ENCODE data around the gene LIPJ.

LIPJ gene

GRCh38 chr10:88608780-88609179 is 22.2 kb downstream of the LIPJ start:
- no peak overlapping the region for H3K4me3 ChIP-seq (ENCODE audit: low read depth, low read length)
- DNase-seq (ENCODE audit: low read depth, low spot score) = no peak
- ChIA-PET CTCF (no interaction called here), POLR2A (no interaction called here)
- TF ChIP-seq CTCF (IDR thresholded peaks at IDR 0.05; ENCODE audit: insufficient read depth, low read length, missing control alignments) = no peak

GRCh38 chr10:88616250-88616977 is 29.9 kb downstream of the LIPJ start:
- ChIA-PET CTCF (interaction anchor here (0.6 to 1.5 kb wide), 3 partner anchors 33 to 219 kb away, joined by 4 to 6 read pairs (median 4); partner anchors contain the start of gene RNLS), POLR2A (no interaction called here)
- no peak overlapping the region for H3K4me3 ChIP-seq (ENCODE audit: low read depth, low read length)
- DNase-seq (ENCODE audit: low read depth, low spot score) = no peak
- no peak for TF ChIP-seq CTCF (IDR thresholded peaks at IDR 0.05; ENCODE audit: insufficient read depth, low read length, missing control alignments)

- H3K4me3 ChIP-seq (ENCODE audit: low read depth, low read length) = no peak overlapping the region
- TF ChIP-seq CTCF (IDR thresholded peaks at IDR 0.05; ENCODE audit: insufficient read depth, low read length, missing control alignments) = no peak
- POLR2A ChIA-PET = no interaction called here
- DNase-seq (ENCODE audit: low read depth, low spot score) = no peak
- CTCF ChIA-PET = interaction anchor here (1.0 to 1.6 kb wide), 3 partner anchors 35 to 190 kb away, joined by 3 to 6 read pairs (median 3); partner anchors contain the start of gene RNLS
Measured at GRCh38 chr10:88617772-88618300, 31.3 kb downstream of the LIPJ start.

- ChIA-PET CTCF (interaction anchor here (1.0 to 1.6 kb wide), 2 partner anchors 43 to 189 kb away, joined by 3 read pairs; no protein-coding TSS in a partner anchor), POLR2A (no interaction called here)
- no peak overlapping the region for H3K4me3 ChIP-seq (ENCODE audit: low read depth, low read length)
- no peak for DNase-seq (ENCODE audit: low read depth, low spot score)
- TF ChIP-seq CTCF (IDR thresholded peaks at IDR 0.05; ENCODE audit: insufficient read depth, low read length, missing control alignments) = no peak
Measured at GRCh38 chr10:88618496-88618895, 31.9 kb downstream of the LIPJ start.

- no peak overlapping the region for H3K4me3 ChIP-seq (ENCODE audit: low read depth, low read length)
- no peak for DNase-seq (ENCODE audit: low read depth, low spot score)
- no peak for TF ChIP-seq CTCF (IDR thresholded peaks at IDR 0.05; ENCODE audit: insufficient read depth, low read length, missing control alignments)
- ChIA-PET CTCF (interaction anchor here (1.2 kb wide), 1 partner anchor 11 kb away, joined by 4 read pairs; no protein-coding TSS in a partner anchor), POLR2A (no interaction called here)
Measured at GRCh38 chr10:88620441-88620840, 33.9 kb downstream of the LIPJ start.

- H3K4me3 ChIP-seq (ENCODE audit: low read depth, low read length) = no peak overlapping the region
- TF ChIP-seq CTCF (IDR thresholded peaks at IDR 0.05; ENCODE audit: insufficient read depth, low read length, missing control alignments) = no peak
- ChIA-PET CTCF (interaction anchor here (2.1 kb wide), 1 partner anchor 41 kb away, joined by 5 read pairs; the partner anchor contains the start of gene RNLS), POLR2A (no interaction called here)
- no peak for DNase-seq (ENCODE audit: low read depth, low spot score)
Measured at GRCh38 chr10:88623835-88624234, 37.3 kb downstream of the LIPJ start.

All from AG04449 (cell line).